Skeletal muscle cell (primary cell): ENCODE results near the gene DNMT3B.

Experiments used
- DNase-seq: peaks from one replicate; pipeline ENCODE4 v3.0.0-alpha.2; 2010; ENCODE audit warnings: low read depth
- H3K4me3 ChIP-seq: 2 replicates; pipeline ENCODE4 v1.5.1; 2011; ENCODE audit warnings: low read depth, mild to moderate bottlenecking, control low read depth, low read length, moderate library complexity

The DNMT3B gene

DNA sequence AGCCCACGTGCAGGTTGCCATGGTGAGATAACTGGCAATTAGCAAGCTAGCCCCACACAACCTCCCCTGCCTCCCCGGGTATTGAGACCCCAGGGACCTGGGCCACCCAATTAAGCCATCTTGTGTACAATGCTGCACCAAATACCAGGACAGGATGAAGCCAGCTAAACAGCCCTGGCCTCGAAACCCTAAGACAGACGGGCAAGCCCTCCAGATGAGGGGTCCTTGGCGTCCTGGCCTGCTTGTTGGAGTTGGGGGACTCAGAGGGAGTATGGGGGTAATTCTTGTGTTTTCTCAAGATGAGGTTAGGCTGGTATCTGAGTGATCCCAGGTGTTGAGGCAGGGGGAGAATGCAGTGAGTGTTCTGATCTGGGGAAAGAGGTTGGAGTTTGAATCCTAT is 48.8 kb downstream of the DNMT3B start:
- DNase-seq = no peak

DNA sequence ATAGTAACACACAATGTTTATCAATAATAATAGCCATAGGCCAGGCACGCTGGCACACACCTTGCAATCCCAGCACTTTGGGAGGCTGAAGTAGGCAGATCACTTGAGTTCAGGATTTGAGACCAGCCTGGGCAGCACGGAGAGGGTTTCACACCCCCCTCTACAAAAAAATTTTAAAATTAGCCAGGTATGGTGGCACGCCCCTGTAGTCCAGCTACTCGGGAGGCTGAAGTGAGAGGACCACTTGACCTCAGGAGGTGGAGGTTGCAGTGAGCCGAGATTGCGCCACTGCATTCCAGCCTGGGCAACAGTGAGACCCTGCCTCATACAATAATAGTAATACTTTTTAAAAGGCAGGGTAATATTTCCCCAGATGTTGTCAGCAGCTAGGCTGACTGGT is 49.7 kb downstream of the DNMT3B start:
- no peak overlapping the region for H3K4me3 ChIP-seq
- DNase-seq = no peak

More for the DNA sequence above, 48.8 kb downstream of the DNMT3B start:
- no peak overlapping the region for H3K4me3 ChIP-seq

DNA sequence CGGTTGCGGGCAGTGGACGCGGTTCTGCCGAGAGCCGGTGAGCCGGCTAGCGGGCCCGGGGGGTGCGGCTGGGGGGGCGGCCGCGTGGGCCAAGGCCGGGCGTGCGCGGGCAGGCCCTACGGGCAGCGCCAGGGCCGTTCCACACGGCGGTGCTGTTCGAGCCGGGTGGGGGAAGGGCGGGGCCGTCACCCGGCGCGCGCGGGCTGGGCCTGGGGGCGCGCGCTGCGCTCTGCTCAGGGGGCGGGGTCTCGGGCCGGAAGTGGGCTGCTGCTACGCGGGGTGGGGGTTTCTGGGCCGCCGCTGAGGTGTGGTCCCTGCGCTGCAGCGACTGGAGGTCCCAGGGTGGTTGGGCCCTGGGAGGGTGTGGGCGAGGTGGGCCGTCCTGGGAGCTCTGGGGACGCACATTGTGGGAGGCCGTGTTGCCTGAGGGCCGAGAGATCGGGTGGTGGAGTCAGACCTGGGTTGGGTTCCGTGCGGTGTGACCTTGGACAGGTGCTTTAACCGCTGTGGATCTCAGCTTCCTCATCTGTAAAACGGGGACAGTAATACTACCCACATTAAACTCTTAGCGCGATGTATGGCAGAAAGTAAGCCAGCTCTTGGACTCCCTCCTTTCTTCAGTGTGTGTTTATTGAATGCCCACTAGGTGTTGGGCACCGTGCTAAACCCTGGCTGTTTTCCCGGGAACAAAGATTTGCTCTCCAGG is 58.0 kb downstream of the DNMT3B start:
- peak overlapping the region; percentile 84 for H3K4me3 ChIP-seq
- no peak for DNase-seq

DNA sequence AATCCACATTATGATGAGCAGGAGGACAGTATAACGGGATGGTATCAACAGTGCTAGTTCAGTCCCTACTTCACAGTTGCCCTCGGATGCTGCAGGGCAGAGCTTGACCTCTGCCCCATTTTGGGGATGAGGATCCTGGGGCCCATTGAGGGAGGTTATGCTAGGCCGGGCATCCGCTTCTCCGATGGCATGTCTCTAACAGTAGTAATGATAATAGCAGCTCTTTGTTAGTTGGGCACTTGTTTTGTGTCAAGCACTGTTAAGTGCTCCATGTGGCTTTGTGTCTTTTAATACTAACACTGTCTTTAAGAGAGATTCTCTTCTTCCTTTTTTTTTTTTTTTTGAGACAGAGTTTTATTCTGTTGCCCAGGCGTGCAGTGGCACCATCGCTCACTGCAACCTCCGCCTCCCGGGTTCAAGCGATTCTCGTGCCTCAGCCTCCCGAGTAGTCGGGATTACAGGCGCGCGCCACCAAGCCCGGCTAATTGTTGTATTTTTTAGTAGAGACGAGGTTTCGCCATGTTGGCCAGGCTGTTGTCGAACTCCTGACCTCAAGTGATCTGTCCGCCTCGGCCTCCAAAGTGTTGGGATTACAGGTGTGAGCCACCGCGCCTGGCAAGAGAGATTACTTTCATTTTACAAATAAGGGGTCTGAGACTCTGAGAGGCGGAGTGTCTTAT is 58.7 kb downstream of the DNMT3B start:
- no peak for DNase-seq

DNA sequence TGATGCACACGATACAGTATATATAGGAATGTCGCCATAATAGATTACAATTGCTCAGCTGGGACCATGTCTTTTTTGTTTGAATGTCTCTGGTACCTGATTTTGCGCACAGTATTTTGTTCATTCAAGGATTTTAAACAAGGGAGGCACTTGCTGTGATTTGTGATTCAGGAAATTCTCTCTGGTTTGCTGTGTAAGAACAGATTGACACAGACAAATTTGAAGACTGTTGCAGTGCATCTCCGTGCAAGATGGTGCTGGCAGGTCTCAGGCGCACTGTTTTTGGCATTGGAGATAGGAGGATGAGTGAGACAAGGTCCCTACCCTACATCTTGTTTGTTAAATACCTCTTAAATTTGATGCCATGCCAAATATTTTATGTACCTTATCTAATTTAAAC is 60.0 kb downstream of the DNMT3B start:
- H3K4me3 ChIP-seq = no peak overlapping the region
- no peak for DNase-seq

More for the DNA sequence above, 58.7 kb downstream of the DNMT3B start:
- peak overlapping the region; percentile 84 for H3K4me3 ChIP-seq

DNA sequence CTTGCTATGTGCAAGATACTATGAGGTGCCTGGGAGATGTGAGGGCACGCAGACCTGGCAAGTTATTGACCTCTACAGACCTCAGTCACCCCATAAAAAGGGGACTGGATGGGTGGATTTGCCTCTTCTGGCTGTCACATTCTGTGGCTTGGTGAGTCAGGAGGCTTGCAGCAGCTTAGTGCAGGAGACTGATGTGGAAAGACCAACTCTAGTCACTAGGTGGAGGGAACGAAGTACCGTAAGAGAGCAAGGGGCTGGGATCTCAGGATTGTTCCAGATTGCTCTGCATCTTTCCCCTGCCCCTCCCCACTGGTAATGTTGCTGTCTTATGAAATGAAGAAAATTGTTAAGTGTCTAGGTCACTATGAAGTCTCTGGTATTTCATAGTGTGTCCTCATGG is 60.9 kb downstream of the DNMT3B start:
- DNase-seq = peak; percentile 62
- H3K4me3 ChIP-seq = no peak overlapping the region

DNA sequence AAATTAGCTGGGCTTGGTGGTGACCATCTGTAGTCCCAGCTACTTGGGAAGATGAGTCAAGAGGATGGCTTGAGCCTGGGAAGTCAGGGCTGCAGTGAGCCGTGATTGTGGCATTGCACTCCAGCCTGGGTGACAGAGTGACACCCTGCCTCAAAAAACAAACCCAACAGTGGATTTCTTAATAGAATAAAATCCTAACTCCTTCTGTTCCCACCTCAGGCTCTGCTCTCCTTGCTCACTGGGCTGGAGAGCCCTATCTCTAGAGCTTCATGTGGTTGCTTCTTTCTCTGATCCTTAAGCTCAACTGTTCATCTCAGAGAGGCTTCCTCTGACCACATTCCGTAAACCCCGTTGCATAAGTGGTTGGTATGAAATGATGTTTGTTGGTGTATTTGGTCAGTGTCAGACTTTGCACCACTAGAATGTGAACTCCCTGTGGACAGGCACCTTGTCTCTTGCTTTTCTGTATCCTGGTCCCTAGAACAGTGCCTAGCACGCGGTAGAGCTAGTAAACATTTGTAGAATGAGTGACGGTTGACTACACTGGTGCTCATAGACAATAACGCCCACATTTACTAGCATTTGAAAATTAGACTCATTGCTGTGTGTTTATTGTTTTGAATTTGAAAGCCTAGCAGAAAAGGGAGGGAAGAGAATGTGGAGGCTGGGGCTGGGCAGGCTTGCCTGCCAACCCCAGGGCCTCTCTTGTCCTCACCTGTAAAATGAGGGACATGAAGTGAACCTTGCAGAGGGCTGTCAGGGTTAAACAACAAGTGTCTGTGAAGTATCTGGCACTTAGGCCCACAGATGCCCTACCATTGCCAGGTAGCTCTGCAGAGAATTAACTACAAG is 61.8 kb downstream of the DNMT3B start:
- H3K4me3 ChIP-seq = no peak overlapping the region
- no peak for DNase-seq

DNA sequence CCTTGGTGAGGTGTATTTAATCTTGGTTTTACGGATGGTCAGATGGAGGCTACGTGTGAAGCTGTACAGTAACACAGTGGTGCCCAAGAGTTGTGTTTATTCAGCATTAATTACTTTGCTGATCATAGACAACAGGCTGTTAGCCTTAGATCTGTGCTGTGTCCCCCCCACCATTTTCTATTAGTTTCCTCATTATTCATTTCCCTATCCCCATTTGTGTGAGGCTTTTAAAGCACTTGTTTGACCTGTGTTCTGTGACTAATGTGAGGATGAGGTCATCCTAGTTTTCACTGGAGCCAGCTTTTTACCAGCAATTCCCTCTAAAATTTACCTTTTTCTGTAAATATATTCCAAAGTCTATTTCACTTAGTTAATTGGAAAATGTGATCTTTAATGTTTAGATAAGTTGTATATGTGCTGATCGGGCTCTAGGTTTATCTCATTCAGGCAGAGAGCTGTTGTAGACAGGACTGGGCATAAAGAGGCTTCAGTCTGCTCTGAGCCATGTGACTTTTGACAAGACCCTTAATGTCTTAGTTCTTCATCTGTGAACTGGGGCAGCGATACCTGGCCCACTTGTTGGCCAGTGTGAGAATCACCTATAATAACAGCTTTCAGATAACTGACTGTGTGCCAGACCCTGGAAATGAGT is 66.0 kb downstream of the DNMT3B start:
- H3K4me3 ChIP-seq = no peak overlapping the region
- DNase-seq = no peak

DNA sequence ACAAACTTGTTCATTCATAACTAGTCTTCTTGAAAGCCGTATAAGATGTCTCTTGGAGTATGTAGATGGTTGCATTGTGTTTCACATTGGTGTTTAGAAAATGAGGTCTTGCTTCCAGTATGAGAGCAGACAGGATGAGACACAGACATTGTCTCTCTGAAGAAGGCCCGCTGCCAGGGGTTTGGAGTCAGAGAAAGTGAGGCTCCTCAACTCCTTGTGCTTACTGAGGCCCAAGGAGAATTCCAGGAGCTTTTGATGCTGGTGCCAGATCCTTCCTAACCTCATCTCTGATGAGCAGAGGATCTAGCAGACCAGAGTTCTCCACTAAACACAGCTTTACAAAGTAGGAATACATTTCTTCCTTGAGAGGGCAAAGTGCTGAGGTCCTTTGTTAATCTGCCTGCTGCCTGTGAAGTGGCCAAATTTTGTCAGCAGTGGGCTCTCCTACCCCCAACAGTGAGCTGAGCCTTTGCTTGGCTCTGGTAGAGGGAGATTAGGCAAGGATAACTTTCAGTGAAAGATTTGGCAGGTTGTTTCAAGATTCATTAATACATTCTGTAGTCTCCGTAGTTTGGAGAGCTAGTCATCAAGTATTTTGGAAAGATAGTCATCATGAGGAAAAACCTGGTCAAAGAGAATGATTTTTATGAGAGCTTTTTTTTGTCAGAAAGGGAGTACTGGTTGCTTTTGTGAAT is 67.3 kb downstream of the DNMT3B start:
- no peak for DNase-seq
- no peak overlapping the region for H3K4me3 ChIP-seq

DNA sequence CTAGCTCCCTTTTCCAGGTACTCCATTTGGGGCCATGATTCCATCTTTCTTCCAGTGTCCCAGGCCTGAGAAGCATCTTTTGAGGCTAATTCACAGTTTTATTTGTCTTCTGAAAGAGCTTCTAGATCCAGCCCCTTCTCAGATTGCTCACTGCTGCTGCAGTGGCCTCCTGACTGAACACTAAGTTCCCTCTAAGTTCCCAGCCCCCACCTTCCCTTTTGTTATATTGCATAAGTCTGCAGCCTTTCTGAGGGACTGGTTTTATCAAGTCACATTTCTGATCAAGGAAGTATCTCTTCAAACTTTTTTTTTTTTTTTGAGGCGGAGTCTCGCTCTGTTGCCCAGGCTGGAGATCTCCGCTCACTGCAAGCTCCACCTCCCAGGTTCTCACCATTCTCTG is 68.3 kb downstream of the DNMT3B start:
- DNase-seq = peak; percentile 48
- no peak overlapping the region for H3K4me3 ChIP-seq

DNA sequence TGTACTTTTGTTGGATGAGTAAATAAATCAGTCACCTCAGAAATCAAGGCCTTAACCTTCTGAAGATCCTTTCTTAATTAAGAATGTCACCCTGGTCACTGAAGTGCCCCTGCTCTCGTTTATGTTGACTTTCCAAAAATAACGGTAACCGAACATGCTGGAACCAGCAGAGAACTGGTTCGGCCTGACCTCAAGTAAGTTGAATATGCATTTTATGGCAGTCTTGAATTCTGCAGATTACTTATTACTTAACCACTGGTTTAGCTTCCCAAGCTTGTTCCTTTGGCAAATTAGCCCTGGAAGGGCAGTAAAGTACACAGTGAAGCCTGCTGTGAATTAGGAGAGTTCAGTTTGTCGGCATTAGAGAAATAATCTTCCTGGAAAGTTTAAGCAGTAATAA is 69.8 kb downstream of the DNMT3B start:
- DNase-seq = no peak
- no peak overlapping the region for H3K4me3 ChIP-seq

DNA sequence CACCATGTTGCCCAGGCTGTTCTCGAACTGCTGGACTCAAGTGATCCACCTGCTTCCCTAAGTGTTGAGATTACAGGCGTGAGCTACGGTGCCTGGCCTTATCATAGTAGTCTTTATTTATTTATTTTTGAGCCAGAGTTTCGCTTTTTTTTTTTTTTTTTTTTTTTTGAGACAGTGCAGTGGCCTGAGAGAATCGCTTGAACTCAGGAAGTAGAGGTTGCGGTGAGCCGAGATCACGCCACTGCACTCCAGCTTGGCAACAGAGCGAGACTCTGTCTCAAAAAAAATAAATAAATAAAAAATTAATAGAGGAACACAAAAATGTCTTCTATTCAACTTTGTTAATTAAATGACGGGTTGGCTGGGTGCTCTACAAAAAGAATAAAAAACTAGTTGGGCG is 70.5 kb downstream of the DNMT3B start:
- no peak for DNase-seq
- H3K4me3 ChIP-seq = no peak overlapping the region

DNA sequence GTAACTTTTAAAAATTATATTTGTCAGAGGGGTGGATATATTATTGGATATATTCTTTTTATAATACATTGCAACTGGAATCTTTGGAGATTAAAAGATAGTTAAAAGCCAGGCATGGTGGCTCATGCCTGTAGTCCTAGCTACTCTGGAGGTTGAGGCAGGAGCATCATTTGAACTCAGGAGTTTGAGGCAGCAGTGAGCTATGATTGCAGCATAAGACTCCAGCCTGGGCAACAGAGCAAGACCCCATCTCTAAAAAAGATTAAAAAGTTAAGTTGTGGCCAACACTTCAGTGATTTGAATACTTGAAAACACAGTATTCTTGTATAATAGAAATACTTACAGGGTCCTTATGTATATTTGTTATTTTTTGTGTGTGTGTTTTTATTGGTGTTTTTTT is 72.8 kb downstream of the DNMT3B start:
- DNase-seq = no peak
- H3K4me3 ChIP-seq = no peak overlapping the region

DNA sequence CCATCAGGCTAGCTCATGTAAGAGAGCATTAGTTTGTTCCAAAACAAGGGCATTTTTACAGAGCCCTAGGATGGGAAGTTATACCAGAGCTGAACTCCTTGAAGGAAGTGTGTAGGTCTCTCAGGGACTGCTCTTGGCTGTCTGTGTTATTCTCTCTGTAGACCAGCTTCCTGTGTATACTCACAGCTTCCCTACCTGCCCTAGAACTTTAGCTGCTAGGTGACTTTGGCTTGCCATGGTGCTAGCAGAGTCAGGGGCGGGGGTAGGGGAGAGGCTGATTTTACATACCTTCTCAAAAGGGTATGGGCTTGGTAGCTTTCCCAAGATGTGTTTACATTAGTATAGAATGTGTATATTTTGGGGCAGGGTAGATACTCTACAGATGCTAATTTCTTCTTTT is 75.0 kb downstream of the DNMT3B start:
- DNase-seq = no peak
- no peak overlapping the region for H3K4me3 ChIP-seq

DNA sequence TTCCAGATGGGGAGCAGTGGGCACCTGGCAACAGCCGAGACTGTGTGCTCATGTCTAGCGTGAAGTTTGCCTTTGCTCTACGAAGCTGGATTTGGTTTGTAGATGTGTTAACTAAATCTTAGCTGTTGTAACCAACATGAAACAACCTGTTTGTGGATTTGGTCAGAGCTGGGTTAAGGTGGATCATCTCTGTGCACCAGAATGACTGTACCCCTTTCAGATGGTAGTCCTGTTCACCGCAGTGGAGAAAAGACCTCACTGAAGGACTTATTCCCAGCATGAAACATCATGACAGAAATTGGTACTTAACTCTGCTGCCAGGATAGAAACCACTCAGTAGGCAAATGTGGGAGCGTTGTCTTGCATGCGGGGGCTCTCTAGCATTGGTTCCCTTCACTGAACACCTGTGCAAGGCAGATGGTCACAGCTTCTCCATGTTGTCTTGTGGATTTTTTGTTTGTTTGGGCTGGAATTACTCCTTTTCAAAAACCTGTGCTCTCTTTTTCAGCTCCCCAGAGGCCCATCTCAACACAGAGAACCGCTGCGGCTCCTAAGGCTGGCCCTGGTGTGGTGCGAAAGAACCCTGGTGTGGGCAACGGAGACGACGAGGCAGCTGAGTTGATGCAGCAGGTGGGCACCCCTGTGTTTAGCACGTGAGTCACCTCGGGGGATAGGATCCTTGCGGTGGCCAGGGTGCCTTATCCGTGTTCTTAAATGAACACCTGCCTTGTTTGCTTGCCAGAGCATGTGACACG is 77.2 kb downstream of the DNMT3B start:
- no peak for DNase-seq
- no peak overlapping the region for H3K4me3 ChIP-seq

DNA sequence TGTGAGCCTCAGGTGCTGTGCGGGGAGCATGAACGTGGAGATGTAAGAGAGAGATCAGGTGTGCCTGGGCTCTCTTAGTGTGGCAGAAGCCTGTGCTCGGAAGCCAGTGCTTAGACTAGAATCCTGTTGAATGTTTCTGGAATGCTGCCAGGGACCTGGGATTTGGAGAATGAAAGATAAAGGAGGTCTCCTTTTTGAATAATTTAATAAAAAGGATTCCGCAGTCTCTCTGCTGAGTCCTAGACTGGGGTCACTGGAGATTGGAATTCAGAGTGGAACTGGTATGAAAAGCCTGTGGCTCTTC is 77.7 kb downstream of the DNMT3B start:
- H3K4me3 ChIP-seq = no peak overlapping the region
- DNase-seq = no peak

DNA sequence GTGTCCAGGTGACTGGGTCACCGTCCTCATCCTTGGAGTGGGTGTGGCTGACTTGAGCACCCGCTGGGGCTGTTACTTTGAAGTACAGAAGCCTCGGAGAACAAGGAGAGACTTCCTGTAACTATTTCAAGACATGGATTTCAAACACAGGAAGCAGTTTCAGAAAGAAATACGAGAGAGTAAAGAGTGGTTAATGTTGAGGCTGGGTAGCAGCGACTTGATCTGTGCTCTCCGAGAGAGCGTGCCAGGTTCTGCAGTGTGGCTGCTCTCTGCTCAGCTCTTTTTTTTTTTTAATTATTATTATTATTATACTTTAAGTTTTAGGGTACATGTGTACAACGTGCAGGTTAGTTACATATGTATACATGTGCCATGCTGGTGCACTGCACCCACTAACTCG is 79.0 kb downstream of the DNMT3B start:
- no peak overlapping the region for H3K4me3 ChIP-seq
- no peak for DNase-seq

DNA sequence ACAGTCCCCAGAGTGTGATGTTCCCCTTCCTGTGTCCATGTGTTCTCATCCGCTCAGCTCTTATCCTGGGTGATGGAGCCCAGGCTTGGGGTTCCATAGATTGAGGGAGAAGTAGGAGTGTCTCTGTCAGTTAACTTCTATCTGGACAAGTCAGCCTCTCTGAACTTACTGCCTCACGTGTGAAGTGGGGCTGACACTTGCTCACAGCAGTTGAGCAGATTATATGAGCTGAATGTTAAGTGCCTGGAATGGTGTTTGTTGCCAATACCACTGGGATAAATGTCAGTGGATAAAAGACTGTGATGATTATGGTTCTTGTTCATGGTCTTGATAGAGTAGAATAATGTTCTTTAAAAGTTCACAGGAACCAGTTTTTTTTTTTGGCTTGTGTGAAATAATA is 79.4 kb downstream of the DNMT3B start:
- no peak for DNase-seq
- no peak overlapping the region for H3K4me3 ChIP-seq
